ENCODE measurements around the gene FOXN4.
A peak's percentile ranks its signal among the peaks of the same experiment; 100 is the strongest.

FOXN4 gene

DNA sequence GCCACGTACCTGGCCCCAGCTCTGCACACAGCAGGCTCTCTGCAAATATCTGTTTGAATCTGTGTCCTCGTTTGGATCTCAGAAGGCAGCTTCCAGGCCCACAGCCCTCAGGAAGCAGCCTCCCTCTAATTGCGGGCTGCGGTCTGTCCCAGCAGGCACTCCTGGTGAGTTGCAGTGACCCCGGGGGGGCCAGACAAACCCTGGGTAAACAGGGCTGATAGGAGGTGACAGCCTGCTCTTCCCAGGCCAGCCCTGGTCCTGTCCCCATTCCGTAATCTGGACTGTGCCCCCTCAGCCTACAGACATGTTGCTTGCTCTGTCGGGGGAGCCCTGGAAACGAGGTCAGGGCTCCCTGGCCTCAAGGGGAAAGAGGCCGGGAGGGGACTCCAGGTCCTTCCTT, 2.0 kb downstream of the FOXN4 start:
- TF ChIP-seq, protein P1, sequence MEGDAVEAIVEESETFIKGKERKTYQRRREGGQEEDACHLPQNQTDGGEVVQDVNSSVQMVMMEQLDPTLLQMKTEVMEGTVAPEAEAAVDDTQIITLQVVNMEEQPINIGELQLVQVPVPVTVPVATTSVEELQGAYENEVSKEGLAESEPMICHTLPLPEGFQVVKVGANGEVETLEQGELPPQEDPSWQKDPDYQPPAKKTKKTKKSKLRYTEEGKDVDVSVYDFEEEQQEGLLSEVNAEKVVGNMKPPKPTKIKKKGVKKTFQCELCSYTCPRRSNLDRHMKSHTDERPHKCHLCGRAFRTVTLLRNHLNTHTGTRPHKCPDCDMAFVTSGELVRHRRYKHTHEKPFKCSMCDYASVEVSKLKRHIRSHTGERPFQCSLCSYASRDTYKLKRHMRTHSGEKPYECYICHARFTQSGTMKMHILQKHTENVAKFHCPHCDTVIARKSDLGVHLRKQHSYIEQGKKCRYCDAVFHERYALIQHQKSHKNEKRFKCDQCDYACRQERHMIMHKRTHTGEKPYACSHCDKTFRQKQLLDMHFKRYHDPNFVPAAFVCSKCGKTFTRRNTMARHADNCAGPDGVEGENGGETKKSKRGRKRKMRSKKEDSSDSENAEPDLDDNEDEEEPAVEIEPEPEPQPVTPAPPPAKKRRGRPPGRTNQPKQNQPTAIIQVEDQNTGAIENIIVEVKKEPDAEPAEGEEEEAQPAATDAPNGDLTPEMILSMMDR (IDR thresholded peaks at IDR 0.05; ENCODE audit: low read depth, low read length, missing control alignments), result no peak
- no peak overlapping the region for H3K4me3 ChIP-seq (replicated peaks; ENCODE audit: low read depth, low read length)
- no peak for DNase-seq (ENCODE audit: extremely low read depth, low read depth)

DNA sequence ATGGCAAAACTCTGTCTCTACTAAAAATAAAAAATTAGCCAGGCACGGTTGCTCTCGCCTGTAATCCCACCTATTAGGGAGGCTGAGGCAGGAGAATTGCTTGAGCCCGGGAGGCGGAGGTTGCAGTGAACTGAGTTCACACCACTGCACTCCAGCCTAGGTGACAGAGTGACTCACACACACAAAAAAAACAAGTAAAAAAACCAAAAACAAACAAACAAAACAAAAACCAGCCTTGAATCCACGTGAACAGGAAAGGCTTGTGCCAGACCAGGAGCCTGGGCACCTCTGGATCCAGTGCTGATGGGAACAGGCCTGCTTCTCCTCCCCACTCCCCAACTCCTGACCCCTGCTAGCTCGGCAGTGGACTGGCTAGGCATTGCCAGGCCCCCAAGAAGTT, 3.5 kb downstream of the FOXN4 start:
- no peak for DNase-seq (ENCODE audit: extremely low read depth, low read depth)
- TF ChIP-seq, protein P1 (IDR thresholded peaks at IDR 0.05; ENCODE audit: low read depth, low read length, missing control alignments), result no peak
- no peak overlapping the region for H3K4me3 ChIP-seq (replicated peaks; ENCODE audit: low read depth, low read length)

DNA sequence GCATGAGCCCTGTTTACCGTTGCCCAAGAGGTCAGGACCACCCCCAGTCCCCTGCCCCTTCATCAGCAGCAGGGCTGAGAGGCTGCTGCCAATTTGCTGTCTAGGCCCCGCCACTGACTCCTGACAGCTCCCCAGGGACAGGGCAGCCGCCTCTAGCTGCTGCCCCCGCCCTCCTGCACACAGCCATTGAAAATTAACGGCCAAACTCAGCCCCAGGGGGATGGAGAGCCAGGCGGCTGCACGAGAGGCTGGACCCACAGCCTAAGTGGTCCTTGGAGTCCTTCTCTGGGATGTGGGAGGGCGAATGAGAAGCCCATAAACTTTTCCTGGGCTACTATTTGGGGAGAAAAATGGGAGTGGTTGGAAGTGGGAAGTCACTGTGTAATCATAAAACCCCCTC, 4.6 kb downstream of the FOXN4 start:
- no peak overlapping the region for H3K4me3 ChIP-seq (replicated peaks; ENCODE audit: low read depth, low read length)
- no peak for DNase-seq (ENCODE audit: extremely low read depth, low read depth)
- TF ChIP-seq, protein P1 (IDR thresholded peaks at IDR 0.05; ENCODE audit: low read depth, low read length, missing control alignments), result no peak

DNA sequence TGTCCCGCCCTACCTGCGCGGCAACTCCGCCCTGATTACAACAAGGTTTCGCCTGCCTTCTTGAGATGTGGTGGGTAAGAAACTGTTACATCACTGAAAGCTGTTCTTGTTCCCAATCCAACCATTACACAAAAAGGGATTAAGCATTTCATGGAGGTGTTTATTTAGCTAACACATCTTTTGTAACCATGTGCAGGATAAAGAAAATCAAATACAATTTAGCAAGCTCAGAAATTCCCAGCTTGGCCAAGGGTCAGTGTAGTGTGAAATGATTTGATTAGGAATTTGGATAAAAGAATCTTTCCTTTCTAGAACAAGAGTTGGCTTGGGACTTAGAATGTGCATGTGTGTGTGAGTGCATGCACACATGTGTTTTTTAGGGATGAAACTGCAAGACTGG, 6.3 kb downstream of the FOXN4 start:
- TF ChIP-seq, protein P1 (IDR thresholded peaks at IDR 0.05; ENCODE audit: low read depth, low read length, missing control alignments), result no peak
- no peak for DNase-seq (ENCODE audit: extremely low read depth, low read depth)

DNA sequence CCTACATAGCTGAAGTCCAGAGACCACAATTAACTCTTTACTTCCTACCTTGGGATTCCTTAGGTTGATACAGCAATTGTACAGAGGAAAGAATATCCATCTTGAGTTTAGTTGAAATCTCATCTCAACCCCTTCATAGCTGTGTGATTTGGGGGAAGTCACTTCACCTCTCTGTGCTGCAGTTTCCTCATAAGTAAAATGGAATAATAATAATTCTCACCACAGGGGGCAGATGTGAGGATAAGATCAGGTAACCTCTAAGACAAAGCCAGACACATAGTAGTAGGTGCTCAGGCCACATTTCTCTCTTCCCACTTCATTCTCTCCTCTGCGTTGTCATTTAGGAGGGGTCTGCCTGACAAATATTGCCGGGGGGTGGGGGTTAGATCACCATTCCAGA, 6.7 kb downstream of the FOXN4 start:
- H3K4me3 ChIP-seq (replicated peaks; ENCODE audit: low read depth, low read length), result no peak overlapping the region
- TF ChIP-seq, protein P1 (IDR thresholded peaks at IDR 0.05; ENCODE audit: low read depth, low read length, missing control alignments), result peak; percentile 22
- no peak for DNase-seq (ENCODE audit: extremely low read depth, low read depth)

More for the DNA sequence above, 6.3 kb downstream of the FOXN4 start:
- H3K4me3 ChIP-seq (replicated peaks; ENCODE audit: low read depth, low read length), result no peak overlapping the region

DNA sequence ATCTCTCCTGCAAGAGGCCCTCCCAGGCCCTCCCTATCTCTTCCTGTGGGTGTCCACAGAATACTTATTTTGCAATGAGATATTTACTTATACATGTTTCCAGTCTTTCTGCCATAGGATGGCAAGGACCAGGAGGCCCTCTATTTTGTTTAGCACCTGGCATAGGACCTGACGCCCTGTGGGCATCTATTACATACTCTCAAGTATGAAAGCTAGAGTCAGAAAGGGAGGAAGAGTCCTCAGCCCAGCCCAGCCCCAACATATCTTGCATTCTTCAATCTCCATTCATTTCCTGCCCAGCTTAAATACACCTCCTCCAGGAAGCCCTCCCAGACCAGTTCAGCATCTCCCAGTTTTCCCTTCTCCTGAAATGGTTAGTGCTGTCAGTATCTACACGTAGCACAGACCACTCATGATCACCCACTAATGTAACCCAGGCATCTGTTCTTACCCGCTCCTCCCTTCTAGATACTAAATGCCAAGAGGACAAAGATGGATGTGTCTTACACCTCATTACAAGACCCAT, 7.4 kb downstream of the FOXN4 start:
- H3K4me3 ChIP-seq (replicated peaks; ENCODE audit: low read depth, low read length), result no peak overlapping the region
- TF ChIP-seq, protein P1 (IDR thresholded peaks at IDR 0.05; ENCODE audit: low read depth, low read length, missing control alignments), result no peak

DNA sequence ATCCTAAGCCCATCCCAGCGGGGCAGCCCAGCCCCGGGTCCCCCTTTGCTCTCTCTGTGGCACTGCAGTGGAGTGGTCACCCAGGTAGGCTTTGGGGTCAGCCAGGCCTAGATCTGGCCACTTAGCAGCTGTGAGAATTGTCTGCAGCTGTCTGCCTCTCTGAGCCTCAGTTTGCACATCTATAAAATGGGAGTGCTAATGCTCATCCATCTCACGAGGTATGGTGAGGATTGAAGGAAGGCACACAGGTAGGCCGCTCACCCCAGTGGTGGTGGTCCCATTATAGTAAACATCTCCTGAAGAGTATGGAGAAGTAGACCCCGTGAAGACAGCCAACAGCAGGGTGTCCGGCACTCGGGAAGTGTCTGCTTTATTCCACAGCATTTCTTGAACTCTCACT, 9.2 kb downstream of the FOXN4 start:
- H3K4me3 ChIP-seq (replicated peaks; ENCODE audit: low read depth, low read length), result no peak overlapping the region
- DNase-seq (ENCODE audit: extremely low read depth, low read depth), result no peak
- TF ChIP-seq, protein P1 (IDR thresholded peaks at IDR 0.05; ENCODE audit: low read depth, low read length, missing control alignments), result no peak

More for the DNA sequence above, 7.4 kb downstream of the FOXN4 start:
- no peak for DNase-seq (ENCODE audit: extremely low read depth, low read depth)

Data from HFF-Myc (cell line).